Fibroblast of lung (primary cell): ENCODE data around the gene VANGL2.

Source experiments
- EZH2 ChIP-seq: IDR thresholded peaks from 2 replicates; pipeline ENCODE4 v1.5.1; 2012; ENCODE audit warnings: low read length, control low read depth, mild to moderate bottlenecking; ENCODE audit errors: missing control alignments
- TF ChIP-seq, protein P1 (sequence below), 2 donors: IDR thresholded peaks in 1 of 2; conservative IDR thresholded peaks in 1 of 2; 1 replicate in 1 of 2; 2 replicates in 1 of 2; pipeline ENCODE4 v1.5.1; 2011 to 2012; ENCODE audit warnings: low read length in 2 of 2, control low read depth in 1 of 2, inconsistent platforms in 1 of 2, low read depth in 1 of 2, mild to moderate bottlenecking in 1 of 2

DNA sequence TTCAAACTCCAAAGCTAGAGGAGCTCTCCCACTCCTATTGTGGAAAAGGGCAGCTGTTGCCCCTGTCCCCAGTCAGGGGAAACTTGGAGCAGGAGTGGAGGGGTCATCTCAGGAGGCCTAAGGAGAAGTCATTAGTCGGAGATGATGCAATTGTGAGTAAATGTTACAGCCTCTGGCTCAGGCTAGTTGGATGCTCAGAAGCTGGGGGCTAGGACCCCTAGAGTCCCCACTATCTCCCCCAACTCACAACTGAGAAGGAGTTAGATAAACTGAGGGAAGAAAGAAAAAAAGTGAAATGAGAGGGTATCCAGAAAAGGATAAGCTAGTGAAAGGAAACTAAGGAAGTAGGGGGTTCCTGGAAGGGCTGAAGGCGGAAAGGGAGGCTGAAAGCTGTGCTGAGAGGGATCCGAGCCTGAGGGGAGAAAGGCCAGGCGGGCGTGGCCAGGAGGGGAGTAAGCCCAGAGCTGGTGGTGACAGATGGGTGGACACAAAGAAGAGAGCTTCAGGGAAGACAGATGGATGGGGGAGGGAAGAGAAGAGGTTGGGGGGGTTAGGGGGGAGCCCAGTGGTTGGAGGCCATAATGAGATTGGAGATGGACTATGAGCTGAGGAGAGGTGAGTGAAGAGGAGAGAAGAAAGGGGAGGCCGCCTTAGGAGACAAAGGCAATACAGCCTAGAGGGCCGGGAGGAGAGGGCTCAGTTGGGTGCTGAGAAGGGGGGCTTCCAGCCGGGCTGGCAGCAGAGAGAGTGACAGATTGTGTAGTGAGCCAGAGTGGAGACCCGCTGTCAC, 38.0 kb upstream of the VANGL2 start:
- TF ChIP-seq, protein P1, sequence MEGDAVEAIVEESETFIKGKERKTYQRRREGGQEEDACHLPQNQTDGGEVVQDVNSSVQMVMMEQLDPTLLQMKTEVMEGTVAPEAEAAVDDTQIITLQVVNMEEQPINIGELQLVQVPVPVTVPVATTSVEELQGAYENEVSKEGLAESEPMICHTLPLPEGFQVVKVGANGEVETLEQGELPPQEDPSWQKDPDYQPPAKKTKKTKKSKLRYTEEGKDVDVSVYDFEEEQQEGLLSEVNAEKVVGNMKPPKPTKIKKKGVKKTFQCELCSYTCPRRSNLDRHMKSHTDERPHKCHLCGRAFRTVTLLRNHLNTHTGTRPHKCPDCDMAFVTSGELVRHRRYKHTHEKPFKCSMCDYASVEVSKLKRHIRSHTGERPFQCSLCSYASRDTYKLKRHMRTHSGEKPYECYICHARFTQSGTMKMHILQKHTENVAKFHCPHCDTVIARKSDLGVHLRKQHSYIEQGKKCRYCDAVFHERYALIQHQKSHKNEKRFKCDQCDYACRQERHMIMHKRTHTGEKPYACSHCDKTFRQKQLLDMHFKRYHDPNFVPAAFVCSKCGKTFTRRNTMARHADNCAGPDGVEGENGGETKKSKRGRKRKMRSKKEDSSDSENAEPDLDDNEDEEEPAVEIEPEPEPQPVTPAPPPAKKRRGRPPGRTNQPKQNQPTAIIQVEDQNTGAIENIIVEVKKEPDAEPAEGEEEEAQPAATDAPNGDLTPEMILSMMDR (conservative IDR thresholded peaks at IDR 0.05 in 1 of 2, IDR thresholded peaks at IDR 0.05 in 1 of 2; ENCODE audit: low read depth in 1 of 2, low read length in 2 of 2): no peak
- no peak for TF ChIP-seq EZH2
